Neural cell (in vitro differentiated cells): ENCODE results near the gene CKM.

Experiments
- EP300 ChIP-seq: fragments of 450-650 bp; conservative IDR thresholded peaks from 2 replicates; pipeline ENCODE4 v1.6.1; 2014; ENCODE audit warnings: antibody characterized with exemption, mild to moderate bottlenecking, moderate library complexity; ENCODE audit not compliant: poor library complexity, severe bottlenecking
- EZH2 ChIP-seq: fragments of 200-600, 300-800 bp; shearing (Covaris generic), sonication (generic); IDR thresholded peaks from 2 replicates; pipeline ENCODE4 v1.6.1; 2014; ENCODE audit warnings: antibody characterized with exemption, low read length, borderline replicate concordance, mild to moderate bottlenecking; ENCODE audit not compliant: insufficient read depth, poor library complexity, severe bottlenecking
- MXI1 ChIP-seq: fragments of 450-650 bp; conservative IDR thresholded peaks from 2 replicates; pipeline ENCODE4 v1.6.1; 2014; ENCODE audit warnings: antibody characterized with exemption, mild to moderate bottlenecking; ENCODE audit not compliant: poor library complexity, severe bottlenecking
- POLR2AphosphoS5 ChIP-seq: IDR thresholded peaks from 2 replicates; pipeline ENCODE4 v1.6.1; 2012
- RAD21 ChIP-seq: fragments of 450-650 bp; conservative IDR thresholded peaks from 2 replicates; pipeline ENCODE4 v1.6.1; 2014; ENCODE audit warnings: antibody characterized with exemption, mild to moderate bottlenecking, moderate library complexity
- SMC3 ChIP-seq: fragments of 450-650 bp; conservative IDR thresholded peaks from 2 replicates; pipeline ENCODE4 v1.6.1; 2014; ENCODE audit warnings: antibody characterized with exemption, mild to moderate bottlenecking, moderate library complexity; ENCODE audit not compliant: poor library complexity
- TAF1 ChIP-seq: IDR thresholded peaks from 2 replicates; pipeline ENCODE4 v1.6.1; 2012; ENCODE audit warnings: low read depth
- TF ChIP-seq, protein P1 (sequence below): fragments of 450-650 bp; IDR thresholded peaks from 2 replicates; pipeline ENCODE4 v1.5.1; 2014; ENCODE audit warnings: antibody characterized with exemption, mild to moderate bottlenecking, moderate library complexity; ENCODE audit not compliant: poor library complexity, severe bottlenecking

DNA sequence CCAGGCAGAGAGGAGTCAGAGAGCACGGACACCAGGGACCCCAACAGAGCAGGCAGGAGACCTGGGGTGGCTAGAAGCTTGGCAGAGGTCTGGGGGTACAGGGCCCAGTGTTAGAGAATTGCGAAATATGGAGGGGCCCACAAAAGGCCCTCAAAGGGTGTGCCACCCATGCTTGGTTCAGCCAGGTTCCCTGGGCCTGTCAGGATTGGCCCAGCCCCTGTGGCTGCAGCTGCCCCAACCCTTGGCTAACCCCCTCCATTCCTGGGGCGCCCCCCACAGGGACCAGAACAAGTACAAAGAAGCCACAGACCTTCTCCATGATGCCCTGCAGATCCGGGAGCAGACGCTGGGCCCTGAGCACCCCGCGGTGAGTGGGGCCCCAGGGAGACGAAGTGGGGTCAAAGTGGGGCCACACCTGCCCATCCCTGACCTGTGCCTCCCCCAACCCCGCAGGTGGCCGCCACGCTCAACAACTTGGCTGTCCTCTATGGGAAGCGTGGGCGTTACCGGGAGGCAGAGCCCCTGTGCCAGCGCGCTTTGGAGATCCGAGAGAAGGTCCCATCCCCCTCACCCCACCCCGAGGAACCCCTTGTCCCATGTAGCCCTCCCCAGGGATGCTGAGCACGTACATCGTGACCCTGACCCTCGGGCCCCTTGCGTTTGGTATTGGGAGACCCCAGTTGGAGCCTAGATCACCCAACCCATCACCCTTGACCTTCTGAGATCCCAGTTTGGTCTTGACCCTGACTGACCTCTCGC is 25.9 kb upstream of the CKM start:
- TF ChIP-seq, protein P1, sequence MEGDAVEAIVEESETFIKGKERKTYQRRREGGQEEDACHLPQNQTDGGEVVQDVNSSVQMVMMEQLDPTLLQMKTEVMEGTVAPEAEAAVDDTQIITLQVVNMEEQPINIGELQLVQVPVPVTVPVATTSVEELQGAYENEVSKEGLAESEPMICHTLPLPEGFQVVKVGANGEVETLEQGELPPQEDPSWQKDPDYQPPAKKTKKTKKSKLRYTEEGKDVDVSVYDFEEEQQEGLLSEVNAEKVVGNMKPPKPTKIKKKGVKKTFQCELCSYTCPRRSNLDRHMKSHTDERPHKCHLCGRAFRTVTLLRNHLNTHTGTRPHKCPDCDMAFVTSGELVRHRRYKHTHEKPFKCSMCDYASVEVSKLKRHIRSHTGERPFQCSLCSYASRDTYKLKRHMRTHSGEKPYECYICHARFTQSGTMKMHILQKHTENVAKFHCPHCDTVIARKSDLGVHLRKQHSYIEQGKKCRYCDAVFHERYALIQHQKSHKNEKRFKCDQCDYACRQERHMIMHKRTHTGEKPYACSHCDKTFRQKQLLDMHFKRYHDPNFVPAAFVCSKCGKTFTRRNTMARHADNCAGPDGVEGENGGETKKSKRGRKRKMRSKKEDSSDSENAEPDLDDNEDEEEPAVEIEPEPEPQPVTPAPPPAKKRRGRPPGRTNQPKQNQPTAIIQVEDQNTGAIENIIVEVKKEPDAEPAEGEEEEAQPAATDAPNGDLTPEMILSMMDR, result no peak
- TF ChIP-seq POLR2AphosphoS5 (no peak), EZH2 (no peak), EP300 (no peak), MXI1 (no peak), TAF1 (no peak), RAD21 (no peak), SMC3 (no peak)
